Ammon's horn (tissue), 1 donor: Measurements from ENCODE around the gene CHTF8.
"Not testable (repeated sequence)": the region's sequence is repeated elsewhere in the genome, so short reads cannot be mapped to it uniquely, and the experiment has no call there.

ENCODE experiments used
- DNase-seq: peaks from one replicate; pipeline ENCODE4 v3.0.0-alpha.2; 2016; ENCODE audit warnings: low spot score

The CHTF8 gene

GRCh38 chr16:69138608-69139007 is 6.2 kb upstream of the CHTF8 start:
- no peak for DNase-seq

GRCh38 chr16:69133373-69133954 is 1.1 kb upstream of the CHTF8 start:
- no peak for DNase-seq

DNA sequence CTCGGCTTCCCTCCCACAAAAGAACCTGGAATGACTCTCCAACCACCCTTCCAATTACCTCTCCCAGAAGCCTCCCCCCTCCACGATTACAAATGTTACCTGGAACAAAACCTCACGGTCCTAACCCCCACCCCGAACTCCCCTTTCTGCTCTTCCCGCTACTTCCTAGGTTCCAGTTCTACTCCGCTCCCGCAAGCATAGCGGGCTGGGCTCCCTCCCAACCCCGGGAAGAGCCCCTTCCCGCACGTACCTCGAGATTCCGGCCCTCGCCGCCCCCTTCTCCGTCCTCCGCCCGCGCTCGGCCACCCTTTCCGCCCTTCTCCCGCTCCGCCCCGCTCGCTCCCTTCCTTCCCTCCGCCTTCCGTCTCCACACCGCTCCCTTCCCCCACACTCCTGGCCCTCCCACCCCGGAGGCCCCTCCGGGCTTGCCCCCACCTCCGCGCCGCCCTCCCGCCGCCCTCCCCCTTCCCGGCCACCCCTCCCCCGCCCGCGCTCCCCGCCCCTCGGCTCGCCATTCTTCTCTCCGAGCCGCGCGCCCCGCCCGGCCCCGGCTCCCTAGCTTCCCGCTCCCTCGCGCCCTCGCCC is 457 bp downstream of the CHTF8 start:
- peak; percentile 56 for DNase-seq

GRCh38 chr16:69131167-69131838 is 1.1 kb downstream of the CHTF8 start:
- peak; percentile 48 for DNase-seq

DNA sequence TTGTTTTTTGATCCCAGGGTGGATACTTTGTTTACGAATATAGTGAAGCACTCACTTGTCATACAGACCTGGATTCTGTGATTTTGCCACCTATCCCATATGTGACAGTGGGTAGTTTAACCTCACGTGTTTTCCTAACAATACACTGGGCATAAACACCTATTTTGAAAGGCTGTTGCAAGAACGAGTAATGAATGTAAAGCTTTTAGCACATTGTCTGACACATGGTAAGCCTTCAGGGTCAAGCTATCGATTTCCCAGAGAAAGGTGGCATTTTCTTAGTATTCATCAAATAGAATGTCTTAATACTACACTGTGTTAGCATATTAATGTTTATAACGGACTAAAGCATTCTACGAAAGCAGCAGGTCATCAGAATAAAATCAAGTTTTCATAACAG is 1.9 kb downstream of the CHTF8 start:
- DNase-seq: no peak

- no peak for DNase-seq
These were observed 4.3 kb downstream of the CHTF8 start for GRCh38 chr16:69127966-69128510.

DNA sequence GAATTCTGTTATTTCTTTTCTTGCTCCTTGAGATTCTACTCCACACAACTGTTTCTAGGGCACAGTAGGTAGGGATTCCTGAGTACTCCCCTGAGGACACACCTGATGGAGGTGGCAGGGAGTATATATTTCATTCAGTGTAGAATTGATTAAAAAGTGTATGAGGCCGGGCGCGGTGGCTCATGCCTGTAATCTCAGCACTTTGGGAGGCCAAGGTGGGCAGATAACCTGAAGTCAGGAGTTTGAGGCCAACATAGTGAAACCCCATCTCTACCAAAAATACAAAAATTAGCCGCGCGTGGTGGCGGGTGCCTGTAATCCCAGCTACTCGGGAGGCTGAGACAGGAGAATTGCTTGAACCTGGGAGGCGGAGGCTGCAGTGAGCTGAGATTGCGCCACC is 5.6 kb downstream of the CHTF8 start:
- not testable (repeated sequence) for DNase-seq

GRCh38 chr16:69126221-69126620 is 6.2 kb downstream of the CHTF8 start:
- no peak for DNase-seq

DNA sequence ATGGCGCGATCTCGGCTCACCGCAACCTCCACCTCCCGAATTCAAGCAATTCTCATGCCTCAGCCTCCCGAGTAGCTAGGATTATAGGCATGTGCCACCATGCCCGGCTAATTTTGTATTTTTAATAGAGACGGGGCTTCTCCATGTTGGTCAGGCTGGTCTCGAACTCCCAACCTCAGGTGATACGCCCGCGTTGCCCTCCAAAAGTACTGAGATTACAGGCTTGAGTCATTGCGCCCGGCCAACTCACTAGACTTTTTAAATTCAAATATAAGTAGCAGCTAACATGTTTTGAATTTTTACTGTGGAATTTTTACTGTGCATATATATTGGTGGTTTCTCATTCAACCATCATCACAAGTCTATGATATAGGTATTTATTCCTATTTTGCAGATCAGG is 7.4 kb downstream of the CHTF8 start:
- not testable (repeated sequence) for DNase-seq

GRCh38 chr16:69124406-69124805 is 8.0 kb downstream of the CHTF8 start:
- DNase-seq: not testable (repeated sequence)

- DNase-seq: peak; percentile 70
These were observed 8.5 kb downstream of the CHTF8 start for GRCh38 chr16:69123910-69124309.

GRCh38 chr16:69120096-69120664 is 12.2 kb downstream of the CHTF8 start:
- DNase-seq: no peak

- DNase-seq: no peak
These were observed 12.9 kb downstream of the CHTF8 start for GRCh38 chr16:69119536-69119935.

- DNase-seq: no peak
These were observed 13.4 kb downstream of the CHTF8 start for GRCh38 chr16:69118994-69119393.

DNA sequence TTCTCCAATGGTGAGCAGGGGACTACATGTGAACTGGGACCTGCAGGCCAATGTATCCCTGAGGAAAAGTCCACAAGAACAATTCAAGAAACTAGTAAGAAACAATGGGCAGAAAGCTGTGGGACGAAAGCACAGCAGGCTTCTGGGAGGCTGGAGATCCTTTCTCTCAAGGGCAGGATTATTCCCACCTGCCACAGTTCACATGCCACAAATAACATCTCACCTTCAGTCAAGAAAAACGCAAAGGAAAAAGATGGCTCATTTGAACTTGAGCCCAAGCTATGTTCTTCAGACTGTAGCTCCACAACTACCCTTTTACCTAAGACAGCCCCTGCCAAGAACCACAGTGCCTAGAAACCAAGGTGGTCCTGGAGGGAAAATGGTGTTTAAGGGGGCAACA is 13.9 kb downstream of the CHTF8 start:
- no peak for DNase-seq

DNA sequence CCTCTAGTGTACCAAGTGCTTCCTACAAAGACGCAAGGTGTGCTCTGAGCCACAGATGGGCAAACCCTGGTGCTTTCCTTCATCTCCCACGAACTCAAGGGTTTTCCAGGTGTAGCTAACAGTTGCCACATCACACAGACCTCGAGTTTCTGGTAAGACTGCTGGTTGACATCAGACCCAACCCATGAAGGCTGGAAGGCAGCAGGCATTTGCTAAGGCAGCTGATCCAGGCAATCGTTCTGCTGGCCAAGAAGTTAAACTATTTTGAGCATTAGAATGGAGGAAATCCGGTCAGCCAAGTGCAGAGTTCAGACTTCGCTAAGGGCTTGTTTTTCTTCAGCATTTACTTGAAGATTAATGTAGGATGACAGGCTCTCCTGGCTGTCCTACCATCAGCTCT is 15.5 kb downstream of the CHTF8 start:
- no peak for DNase-seq

DNA sequence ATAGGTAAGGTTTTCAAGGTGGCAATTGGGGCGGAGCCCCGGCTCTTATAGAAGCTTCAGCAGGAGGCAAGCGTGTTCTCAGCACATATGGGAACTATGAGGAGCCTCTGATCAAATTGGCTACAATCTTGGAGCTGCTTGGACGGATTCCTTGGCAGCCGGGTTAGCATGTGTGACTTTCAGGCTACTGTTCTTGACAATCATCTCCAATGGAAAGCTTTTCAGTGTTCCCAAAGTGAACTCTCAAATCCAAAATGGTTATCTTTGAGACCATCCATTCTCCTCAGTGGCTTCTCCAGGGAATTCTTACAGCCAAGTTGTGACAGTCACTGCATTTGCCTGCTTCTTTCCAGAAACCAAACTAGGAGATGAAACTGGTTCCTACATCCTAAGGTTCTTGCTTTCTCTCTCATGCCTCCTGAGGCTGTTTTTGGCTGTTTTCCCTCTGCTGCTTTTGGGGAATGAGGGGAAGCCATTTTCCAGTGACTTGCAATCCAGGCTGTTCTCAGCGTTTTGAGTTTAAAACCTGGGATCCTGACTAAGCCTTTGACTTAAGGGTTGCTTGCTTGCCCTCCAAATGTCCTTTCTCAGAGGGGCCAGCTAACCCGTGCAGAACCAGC is 16.0 kb downstream of the CHTF8 start:
- DNase-seq: no peak

DNA sequence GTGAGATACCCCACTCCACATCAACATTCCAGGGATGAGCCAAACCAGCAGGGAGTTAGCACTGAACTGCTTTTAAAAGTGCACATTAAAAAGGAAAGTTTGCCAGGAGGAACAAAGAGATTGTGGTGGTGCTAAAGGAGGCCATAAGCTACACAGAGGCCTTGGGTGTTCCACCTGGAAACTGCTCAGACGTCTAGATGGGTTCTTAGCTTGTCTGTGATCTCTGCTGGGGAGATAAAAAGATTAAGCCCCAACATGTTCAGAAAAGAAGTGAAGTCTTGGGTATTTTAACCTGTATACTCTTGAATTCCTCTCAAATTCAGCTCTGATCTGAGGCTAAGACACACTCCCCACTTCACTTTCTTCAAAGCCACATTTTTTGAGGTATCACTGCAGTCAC is 16.6 kb downstream of the CHTF8 start:
- DNase-seq: no peak

GRCh38 chr16:69115361-69115760 is 17.0 kb downstream of the CHTF8 start:
- no peak for DNase-seq

DNA sequence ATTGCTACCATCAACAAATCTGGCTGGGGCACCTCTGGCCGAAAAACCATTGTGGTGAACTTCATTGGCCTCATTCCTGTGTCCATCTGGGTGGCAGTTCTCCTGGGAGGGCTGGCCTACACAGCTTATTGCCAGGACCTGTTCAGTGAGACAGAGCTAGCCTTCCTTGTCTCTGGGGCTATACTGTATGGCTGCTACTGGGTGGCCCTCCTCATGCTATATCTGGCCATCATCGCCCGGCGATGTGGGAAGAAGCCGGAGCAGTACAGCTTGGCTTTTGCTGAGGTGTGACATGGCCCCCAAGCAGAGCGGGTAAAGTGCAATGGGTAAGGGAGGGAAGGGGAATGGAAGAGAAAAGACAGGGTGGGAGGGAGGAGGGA is 17.4 kb downstream of the CHTF8 start:
- DNase-seq: no peak

GRCh38 chr16:69114346-69114975 is 17.9 kb downstream of the CHTF8 start:
- no peak for DNase-seq

GRCh38 chr16:69113216-69113615 is 19.2 kb downstream of the CHTF8 start:
- DNase-seq: no peak
